Activated T-helper 1 cell treated with anti-CD3 and anti-CD28 coated beads, Interleukin-2, amount 50 U/mL, for 16 hours (primary cell): ENCODE results near the gene COP1.

Experiments used
- DNase-seq, 2 donors: peaks; one replicate each; pipeline ENCODE4 v3.0.0-alpha.2; 2020; ENCODE audit warnings: low read depth in 1 of 2, low spot score in 1 of 2

The COP1 gene

DNA sequence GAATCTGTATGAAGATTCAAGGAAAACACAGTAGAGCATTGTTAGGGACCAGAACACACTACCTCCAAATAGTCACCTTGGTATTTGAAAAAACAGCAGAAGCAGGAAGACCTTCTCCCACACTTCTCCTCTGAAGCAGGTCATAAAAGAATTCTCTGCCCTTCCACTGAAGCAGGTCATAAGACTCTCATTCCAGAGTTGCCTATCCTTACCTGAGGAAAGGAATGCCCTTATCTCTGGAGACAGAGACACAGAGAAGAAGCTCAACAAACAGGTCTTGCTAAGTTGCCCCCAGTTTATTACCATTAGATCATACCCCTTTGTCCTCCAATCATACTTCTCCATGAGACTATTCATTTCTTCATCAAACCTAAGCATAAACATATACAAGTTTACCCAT is 237.9 kb downstream of the COP1 start:
- no peak for DNase-seq

GRCh38 chr1:175968486-175969172 is 238.5 kb downstream of the COP1 start:
- no peak for DNase-seq

GRCh38 chr1:175963740-175964139 is 243.3 kb downstream of the COP1 start:
- DNase-seq, result no peak

GRCh38 chr1:175960169-175960568 is 246.9 kb downstream of the COP1 start:
- DNase-seq, result no peak

- no peak for DNase-seq
Observed at GRCh38 chr1:175951627-175952026, 255.5 kb downstream of the COP1 start.

DNA sequence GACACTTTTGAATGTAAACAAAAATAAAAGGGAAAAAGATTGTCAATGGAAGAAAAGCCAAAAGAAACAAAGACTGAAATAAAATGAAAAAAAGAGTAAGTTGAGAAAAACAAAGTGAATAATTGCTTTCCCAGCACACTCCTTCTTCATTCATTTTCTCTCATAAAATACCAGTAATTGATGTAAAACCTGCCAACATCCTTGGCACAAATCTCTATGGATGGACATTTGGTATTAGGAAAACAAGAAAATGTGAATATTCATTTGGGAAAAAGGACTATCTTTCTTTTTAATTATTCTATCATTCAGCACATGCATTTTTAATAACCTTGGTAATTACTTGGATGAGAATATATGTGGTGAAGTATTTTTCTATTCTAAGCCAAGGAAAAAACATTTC is 259.3 kb downstream of the COP1 start:
- DNase-seq, result no peak

DNA sequence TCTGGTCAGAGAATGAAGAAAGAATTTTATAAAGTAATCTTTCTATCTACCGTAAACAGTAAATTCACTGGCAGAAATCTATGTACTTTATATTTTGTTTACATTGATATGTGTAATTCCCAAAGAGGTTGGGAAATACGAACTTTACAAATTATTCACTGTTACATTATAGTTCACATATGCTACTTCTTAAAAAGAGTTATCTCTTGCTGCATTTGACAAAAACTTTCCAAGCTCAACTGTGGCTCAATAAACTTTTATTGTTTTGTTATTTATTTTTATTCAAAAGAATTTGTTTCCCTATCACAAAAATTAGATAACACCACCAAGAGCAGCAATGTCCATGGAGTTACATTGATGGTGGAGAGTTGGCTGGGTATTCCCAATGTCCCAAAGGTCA is 262.5 kb downstream of the COP1 start:
- no peak for DNase-seq

DNA sequence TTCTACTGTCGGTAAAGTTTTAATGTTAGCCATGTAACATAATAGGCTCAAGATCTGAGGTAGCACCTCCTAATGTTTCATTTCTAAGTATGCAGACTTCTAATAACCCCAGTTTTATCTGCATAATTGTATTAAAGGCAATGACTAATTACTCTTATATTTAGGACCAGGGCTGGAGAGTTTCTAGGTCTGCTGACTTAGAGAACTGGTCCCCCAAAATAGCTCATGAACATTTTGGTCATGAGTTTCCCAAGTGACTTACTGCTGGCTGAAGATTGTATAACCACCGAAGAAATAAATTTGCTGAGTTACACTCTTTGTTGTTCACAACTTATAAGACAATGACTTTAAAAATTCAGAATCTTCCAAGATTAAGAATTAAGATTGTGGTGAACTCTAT is 265.9 kb downstream of the COP1 start:
- no peak for DNase-seq

DNA sequence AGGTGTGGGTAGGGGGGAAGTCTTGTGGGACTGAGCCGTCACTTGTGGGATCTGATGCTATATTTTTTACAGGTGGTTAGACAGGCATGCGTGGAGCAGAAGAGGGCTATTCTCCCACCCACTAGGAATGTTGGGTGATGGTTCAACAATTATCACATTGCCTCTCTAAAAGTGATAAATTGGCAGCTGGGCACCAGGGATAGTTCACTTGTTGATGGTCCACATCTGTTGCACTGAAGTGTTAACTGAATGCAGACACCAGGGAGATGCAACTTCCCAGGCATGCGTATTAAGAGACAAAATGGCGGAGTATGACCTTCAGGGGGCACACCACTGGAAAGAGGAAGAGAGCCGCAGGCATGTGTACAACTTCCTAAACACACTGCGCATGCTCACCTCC is 270.4 kb downstream of the COP1 start:
- no peak for DNase-seq

DNA sequence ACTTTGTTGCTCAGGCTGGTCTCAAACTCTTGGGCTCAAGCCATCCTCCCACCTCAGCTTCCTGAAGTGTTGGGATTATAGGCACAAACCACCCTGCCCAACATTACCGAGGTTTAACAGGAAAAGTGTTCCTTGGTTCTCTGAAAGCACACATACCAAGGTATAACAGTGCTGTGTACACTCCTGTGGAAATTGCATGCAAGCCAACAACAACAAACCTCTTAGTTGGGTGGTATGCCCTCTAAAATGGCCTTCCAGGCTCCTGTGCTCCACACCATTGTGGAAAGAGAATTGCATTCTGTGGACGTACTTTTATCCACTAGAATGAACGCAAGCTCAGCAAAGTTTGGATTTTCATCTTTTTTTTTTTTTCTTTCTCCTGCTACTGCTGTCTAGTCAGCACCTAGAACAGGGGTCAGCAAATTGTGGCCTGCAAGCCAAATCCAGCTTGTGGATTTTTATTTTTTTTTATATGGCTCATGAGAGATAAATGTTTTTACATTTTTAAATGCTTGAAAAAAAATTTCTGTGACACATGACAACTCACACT is 271.4 kb downstream of the COP1 start:
- DNase-seq, result no peak

- DNase-seq, result no peak
Observed at GRCh38 chr1:175935166-175935565, 271.9 kb downstream of the COP1 start.

GRCh38 chr1:175933801-175934200 is 273.3 kb downstream of the COP1 start:
- no peak for DNase-seq

GRCh38 chr1:175927944-175928343 is 279.1 kb downstream of the COP1 start:
- DNase-seq, result no peak

- no peak for DNase-seq
Observed at GRCh38 chr1:175922254-175922881, 284.7 kb downstream of the COP1 start.

DNA sequence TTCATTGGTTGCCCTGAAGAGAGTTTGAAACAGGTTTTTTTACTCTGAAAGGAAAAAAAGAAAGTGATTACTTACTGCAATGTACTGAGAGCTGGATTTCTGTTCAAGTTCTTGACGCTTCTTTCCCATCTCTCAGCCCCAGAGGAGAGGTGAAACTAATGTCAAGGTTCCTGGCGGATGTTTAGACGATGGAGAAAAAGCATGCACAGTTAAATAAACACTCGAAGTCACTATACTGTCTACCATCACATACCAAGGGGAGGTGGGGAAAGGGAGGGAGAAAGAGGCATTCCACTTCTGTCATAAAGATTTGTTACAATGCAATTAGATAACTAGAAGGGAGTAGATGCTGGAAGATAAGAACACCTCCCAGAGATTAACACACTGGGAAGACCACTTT is 286.7 kb downstream of the COP1 start:
- DNase-seq, result no peak

GRCh38 chr1:175919001-175919400 is 288.1 kb downstream of the COP1 start:
- DNase-seq, result no peak

DNA sequence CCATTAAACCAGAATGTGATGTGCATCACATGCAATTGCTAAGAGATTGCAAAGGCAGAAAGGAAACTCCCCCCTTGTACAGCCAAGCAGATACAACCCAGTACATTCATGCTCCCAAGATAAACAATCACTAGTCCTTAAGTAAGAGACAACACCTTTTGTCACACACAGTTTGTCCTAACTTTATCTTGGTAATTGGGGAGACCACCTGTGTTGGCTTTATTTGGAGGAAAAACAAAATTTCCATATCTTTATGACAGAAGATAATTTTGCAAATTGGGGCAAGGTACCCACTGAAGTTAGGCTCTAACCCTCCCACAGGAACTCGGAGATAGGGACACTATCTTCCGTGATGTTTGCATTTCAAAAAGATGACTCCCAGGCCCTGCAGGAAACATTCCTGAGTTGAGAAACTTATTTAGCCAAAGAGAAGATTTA is 288.7 kb downstream of the COP1 start:
- no peak for DNase-seq

DNA sequence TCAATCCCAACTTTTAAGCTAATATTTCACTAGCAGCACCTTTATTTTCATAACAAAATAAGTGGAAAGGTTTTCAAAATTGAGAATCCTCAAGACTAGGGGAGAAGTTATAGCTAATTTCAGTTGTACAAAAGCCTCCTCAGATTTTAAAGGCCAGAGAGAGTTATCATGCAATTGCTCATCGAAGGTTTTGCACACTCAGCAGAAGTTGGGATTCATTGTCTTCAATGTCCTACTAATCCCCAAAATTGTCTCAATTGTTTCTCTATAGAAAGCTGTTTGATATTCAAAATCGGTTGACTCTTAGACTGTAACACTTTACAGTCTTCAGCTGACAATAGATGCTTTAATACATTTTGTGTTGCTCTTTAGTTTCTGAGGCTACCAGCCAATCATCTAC is 293.0 kb downstream of the COP1 start:
- no peak for DNase-seq

DNA sequence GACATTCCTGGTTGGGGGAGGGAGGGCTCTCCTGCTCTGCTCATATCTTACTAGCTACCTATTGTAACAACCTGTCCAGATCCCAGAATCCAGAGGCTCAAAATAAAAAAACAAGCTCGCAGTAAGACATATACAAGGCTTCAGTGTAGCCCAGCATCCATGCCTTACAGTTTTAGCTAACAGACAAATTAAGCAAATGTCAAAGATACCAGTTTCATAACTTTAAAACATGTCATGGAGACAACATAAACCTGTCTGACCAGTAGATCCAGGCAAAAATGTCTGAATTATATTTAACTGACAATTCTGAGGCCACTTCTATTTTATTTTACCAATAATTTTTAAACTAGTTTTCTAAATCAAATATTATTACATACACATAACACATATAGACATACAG is 295.9 kb downstream of the COP1 start:
- no peak for DNase-seq

DNA sequence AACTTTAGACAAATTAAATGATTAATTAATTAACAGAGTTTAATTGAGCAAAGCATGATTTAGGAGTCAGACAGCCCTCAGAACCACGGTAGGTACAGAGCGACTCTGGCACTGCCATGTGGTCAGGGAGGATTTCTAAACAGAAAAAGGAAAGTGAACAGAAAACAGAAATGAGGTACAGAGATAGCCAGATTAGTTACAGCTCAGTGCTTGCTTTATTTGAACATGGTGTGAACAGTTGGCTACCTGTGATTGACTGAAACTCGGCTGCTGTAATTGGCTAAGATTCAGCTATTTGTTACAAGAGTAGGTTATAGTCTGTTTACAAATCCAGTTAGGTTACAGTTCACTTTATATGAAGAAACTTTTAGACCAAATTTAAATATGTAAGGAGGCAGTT is 300.7 kb downstream of the COP1 start:
- DNase-seq, result no peak

DNA sequence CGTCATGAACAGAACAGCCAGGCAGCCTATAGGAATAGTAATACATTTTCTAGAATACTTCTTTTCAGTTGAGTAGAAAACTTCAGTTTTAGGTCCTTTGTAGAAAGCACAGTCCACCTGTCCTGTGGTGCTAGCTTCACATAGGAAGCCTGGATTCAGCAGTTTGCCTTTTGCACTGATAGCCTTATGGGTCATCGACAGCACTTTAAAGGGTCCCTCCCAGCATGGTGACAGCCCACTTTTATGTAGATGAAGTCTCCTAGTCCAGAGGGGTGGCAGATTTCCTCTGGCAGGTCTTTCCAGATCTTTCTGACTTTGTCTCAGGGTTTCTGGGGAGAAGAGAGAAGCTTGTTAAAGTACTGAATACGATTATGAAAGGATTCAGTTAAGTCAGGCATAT is 302.3 kb downstream of the COP1 start:
- DNase-seq, result no peak

DNA sequence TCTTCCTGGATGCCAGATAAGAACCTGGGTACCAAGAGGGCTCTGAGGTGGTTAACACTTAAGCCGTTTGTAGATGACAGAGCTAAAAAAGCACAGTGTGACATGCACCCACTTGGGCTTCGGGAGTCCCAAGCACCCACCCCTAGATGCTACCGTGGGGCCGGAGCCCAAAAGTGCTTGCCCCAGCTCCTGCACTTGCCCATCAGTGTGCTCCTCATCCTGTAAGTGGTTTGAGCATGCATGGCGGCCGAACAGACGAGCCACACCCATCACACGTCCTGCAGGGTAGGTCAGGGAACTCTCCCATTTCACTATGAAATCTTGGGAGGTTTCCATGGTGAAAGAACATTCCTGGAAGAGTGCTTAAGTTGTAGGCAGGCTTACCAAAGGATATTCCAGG is 304.8 kb downstream of the COP1 start:
- no peak for DNase-seq
